HG03442 (cell line): ENCODE data around the gene PIR.

Experiments used
- ATAC-seq: cut with Tn5 transposase; IDR thresholded peaks from one replicate; pipeline ENCODE4 v1.9.1; 2021; ENCODE audit warnings: mild to moderate bottlenecking, moderate library complexity; ENCODE audit not compliant: unreplicated experiment

Gene PIR

DNA sequence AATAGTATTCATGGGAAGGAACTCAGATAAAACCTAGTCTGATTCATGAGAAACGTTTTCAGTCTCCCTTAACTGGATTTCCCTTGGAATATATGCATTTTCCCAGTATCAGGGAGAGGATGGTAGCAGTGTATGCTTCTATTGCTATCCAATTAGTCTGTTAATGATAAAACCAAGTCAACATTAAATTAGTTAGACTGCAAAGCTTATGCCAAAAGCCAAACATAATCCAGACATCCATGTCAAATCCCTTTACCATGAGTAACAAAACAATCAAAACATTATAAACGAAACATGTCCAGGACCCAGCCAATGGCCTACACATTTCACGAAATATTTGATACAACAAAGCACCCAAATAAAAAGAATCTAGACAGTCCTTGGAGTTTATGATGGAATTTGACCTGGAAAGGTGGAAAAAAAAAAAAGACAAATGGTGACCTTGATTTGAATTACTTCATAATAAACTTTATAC lies 74.4 kb downstream of the PIR start:
- ATAC-seq: no peak

DNA sequence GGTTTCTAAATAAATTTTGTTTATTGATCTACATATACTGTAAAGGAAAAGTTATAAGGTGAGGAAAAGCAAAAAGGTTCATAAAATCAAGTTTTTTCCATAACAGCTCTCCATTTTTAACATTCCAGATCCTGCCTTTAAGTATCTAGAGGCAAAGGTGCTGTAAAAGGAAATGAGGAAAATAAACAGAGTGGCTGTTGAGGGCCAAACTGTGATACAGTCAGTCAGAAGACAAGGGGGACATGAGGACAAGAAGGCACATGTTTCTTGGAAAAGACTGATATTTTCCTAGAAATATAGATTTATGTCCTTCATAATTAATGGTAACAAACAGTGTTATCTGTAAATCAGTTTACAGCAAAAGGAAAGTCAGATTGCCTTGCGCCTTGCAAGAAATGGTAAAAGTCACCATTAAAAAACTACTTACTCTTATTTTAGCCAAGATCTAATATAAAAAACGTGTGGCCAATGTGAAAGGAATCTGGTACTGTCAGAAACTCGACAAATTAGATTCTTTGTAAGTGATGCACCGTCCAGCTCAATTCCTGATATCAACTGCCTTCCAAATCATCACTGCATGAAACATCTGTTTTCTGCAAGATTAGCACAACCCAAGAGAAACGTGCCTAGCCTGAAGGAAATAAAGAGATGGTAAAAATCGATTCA lies 75.0 kb downstream of the PIR start:
- no peak for ATAC-seq

DNA sequence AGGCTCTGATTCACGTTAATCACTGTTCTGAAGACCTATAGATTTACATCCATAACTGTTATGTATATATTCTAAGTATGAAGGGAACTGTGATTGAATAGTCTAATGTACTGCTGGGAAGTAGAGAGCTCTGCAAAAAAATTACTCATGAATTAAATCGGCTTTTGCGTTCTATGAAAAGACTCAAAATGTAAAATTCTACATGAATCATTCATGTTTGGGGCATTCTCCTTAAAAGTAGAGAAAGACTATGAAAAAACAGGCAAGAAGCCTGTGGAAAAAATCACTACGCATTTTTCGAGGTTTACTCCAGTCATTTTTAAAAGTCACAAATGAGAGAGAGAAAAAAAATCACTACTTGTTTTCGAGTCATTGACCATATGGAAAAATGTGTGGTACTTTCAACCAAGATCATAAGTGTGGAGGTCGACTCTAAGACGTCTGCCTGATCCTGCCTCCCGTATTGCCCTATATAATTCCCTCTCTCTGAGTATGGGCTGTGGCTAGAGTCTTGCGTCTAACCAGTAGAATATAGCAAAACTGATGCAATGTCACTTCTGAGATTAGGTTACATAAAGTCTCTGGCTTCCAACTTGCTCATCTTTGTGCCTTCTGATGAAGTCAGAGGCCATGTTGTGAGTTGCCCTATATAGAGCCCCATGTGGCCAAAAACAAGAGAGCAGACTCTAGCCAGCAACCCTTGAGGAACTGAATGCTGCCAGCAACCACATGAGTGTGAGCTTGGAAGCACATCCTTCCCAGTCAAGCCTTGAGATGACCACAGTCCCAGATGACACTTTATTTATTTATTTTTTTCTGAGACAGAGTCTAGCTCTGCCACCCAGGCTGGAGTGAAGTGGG lies 76.8 kb downstream of the PIR start:
- no peak for ATAC-seq

DNA sequence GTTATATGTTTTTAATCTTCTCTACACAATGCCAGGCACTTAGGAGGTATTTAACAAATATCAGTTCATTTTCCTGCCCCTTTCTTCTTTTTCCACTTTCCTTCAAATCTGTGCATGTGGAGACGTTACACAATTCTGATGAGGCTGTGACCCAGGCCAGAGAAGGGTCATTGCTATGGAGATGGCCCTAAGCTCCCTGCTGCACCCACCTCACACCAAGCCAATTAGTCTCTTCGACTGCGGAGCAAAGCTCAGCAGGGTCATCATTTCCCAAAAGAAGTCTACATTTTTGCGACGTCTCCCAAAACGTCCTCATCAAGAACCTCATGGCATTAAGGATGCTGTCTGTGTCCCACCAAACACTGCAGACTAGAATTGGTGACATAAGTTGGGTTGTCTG lies 80.0 kb downstream of the PIR start:
- no peak for ATAC-seq

DNA sequence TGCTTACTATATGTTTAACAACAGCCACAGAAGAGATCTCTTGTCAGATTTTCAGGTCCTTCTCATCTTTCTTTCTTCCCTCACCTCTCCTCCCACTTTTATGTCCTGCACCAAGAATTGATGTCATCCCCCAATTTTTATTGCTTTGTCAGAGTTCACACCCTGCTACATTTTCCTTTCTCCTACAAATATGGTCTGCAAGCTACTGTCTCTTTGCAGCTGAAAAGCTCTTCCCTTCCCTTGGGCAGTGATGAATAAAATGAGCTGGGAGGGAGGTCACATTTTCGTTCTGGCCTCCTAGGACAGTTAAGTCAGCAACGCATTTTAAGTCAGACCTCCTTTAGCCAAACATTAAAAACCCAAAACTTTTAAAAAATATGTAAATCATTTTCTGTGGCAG lies 82.2 kb downstream of the PIR start:
- ATAC-seq: no peak

DNA sequence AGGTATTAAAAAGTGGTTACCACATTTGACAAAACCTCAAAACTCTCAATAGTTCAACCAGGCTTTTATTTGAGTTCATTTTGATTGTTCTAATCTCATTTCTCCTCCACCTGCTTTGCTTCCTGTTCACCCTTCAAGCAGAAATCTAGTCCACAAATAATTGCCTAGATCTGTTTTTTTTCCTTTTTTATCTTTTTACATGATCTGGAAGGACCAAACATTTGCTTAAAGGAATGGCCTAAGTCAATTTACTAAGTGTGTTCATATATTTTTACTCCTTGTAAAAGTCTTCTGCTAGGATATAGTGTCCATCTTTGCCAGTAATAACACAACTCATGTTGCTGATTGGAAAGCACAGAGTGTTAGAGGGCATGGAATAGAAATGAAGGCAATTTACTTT lies 82.7 kb downstream of the PIR start:
- no peak for ATAC-seq

DNA sequence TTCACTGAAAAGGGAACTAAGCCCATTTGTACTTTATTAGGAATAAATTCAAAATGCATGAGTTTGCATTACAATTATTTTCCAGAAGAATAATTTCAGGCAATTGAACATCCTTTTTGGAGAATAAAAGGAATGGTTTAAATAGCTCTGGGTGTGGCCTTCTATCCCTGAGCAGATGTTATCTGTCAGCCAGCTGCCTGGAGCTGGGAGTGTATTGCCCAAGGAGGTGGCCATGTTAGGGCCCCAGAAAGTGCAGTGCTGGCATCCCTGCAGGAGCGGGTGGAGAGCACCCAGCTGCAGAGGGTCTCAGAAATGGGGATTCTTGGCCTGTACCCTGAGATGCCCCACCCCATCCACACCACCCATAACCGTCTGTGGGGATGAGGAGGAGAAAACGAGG lies 87.3 kb downstream of the PIR start:
- no peak for ATAC-seq

GRCh38 chrX:15404401-15405096 lies 88.6 kb downstream of the PIR start:
- ATAC-seq: no peak

DNA sequence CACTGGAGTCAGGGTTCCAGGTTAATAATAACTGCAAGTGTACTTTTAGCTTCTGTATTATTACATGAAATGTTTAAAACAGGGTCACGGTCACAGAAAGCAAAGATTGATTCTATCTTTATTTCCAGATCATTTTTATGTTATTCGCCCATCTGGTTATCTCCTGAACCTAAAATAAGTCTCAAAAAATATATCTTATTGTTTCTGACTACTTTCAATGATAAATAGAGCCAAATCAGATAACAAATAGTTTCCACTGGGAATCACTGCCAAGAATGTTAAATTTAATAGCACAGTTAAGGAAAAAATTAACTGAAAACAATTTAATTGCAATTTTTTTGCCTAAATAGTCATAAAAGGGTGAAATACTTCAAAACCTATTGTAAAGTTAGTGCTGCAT lies 91.8 kb downstream of the PIR start:
- no peak for ATAC-seq

GRCh38 chrX:15399962-15400391 lies 93.2 kb downstream of the PIR start:
- ATAC-seq: no peak

DNA sequence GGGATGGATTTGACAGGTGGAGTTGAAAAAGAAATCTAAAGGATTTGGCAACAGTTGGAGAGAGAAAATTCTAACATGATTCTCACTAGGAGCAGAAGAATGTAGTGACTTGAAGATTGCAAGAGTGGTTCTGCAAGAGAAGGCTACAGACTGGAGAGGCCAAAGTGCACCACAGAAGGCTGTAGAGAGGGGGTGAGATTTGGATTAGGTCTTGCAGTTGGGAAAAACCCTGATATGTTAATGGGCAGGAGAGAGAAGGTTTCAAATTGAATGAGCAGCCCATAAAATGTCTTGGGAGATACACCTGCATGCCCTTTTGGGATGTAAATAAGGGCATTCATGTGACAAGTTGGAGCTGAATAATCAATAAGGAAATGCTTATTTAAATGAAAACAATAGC lies 94.3 kb downstream of the PIR start:
- ATAC-seq: no peak

GRCh38 chrX:15395789-15396188 lies 97.3 kb downstream of the PIR start:
- ATAC-seq: no peak

DNA sequence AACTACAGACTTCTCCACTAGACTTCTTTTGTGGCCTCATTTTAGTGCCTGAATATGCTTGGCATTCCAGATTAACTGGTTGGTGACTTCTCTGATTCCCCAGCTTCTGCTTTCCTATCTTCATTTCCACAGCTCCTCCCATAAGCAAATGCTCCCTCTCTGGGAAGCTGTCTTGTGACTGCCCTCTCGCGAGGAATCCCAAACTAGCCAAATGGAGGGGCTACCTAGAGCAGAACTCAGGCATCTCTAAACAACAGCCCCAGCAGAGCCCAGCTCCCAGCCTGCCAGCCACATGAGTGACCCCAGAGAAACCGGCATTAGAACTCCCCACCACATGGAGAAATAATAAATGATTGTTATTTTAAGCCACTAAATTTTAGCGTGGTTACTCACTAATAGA lies 101.3 kb downstream of the PIR start:
- no peak for ATAC-seq

GRCh38 chrX:15384304-15384703 lies 108.8 kb downstream of the PIR start, which contains the start of gene VEGFD:
Gene VEGFD, minus strand, starts transcription at chrX:15384413. Its CDS starts 467 bp downstream, at chrX:15383946.
- no peak for ATAC-seq

DNA sequence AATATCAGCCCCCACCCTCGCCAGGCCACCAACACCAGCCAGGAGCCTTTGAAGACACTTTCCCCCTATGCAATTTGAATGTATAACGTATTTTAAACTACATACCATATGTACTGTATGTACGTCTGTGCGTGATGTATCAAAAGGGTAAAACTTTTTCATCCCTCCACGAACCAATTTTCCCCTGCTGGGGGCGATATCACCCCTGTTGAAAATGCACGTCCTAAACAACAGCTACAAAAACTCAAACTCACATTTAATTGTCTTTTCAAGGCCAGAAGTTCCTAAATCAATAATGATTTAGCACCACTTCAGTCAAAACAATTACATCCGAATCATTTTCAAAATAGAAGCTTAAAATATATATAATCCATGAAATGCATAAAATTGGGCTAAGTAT lies 110.3 kb downstream of the PIR start:
- no peak for ATAC-seq

GRCh38 chrX:15376956-15377355 lies 116.2 kb downstream of the PIR start:
- ATAC-seq: no peak

GRCh38 chrX:15373976-15374375 lies 119.2 kb downstream of the PIR start:
- ATAC-seq: no peak

DNA sequence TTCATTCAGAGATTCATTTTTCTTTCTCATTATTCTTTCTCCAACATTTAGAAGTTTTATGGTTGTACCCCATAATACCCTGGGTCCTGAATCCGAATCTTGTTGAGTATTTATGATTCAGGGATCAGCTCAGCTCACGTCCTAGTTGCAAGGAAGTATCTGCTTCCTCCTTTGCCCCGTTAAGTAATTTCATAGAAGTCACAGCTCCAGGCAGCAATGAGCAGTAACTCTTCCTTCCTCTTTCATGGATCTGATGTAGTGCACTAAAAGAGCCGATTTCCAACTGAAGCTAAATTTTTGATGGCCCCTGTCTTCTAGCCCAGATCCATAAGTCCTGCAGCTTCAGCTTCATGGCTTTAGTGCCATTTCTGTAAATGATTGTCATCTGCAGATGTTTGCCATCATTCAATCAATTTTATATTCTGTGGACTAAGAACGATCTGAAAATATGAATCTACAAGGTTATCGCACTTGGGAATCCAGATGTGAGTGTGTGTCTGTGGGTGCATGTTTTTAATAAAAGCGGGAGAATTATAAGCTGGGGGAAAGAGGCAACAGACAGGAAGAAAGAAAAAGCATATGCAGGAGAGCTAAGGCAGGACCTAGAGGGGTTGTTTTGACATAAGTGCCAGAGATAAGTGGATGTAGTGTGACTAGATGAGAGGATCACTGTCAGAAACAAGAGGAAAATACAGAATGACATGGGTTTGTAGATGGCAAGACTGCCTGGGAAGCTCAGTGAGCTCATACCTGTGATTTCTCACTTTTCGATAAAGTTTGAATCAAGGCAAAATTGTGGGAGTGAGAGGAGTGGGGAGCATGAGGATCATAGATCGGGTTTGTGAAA lies 126.4 kb downstream of the PIR start:
- ATAC-seq: no peak

DNA sequence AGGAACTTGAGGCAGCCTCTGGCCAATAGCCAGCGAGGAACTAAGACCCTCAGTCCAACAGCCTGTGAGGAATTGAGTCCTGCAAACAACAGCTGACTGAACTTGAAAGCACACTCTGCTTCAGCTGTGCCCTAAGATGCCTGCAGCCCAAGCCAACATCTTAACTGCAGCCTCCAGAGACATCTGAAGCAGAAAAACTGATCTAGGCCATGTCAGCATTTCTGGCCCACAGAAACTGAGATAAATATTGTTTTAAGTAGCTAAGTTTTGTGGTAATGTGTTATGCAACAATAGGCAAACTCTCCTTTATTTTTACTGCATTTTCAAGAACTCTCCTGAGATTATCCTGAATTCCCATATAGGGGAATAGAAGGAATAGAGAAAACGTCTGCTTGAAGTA lies 133.4 kb downstream of the PIR start:
- ATAC-seq: no peak

- ATAC-seq: no peak
These were observed 134.6 kb downstream of the PIR start for GRCh38 chrX:15358533-15358932.

- no peak for ATAC-seq
These were observed 136.7 kb downstream of the PIR start for GRCh38 chrX:15356444-15356843.
